H4 (cell line): ENCODE data around the gene KRT16. TPM values are rescaled to one million over a fixed set of nuclear protein-coding genes. Genes with fewer than 3 reads are reported as not detected.

Source experiments
- total RNA-seq: library from RNA; depleted of rRNA; stranded (reverse); fragments of >200 nt; shearing (Covaris generic); gene quantifications from 2 replicates; pipeline ENCODE4 v1.2.3, GENCODE V29; 2014; rRNA removed

KRT16 gene
- total RNA-seq, 1 experiment from 2014 or later = 3.2 TPM

Other genes with a start within 250 kb of the KRT16 start
- not detected in 2 replicates for gene KRT33B, start 243.0 kb downstream of the KRT16 start, total RNA-seq
- 0.12 and 0.21 TPM in 2 replicates for gene KRT34, start 230.5 kb downstream of the KRT16 start, total RNA-seq
- gene KRT31, start 215.2 kb downstream of the KRT16 start, total RNA-seq = not detected in 2 replicates
- not detected in 2 replicates for gene KRT37, start 188.2 kb downstream of the KRT16 start, total RNA-seq
- not detected in 2 replicates for gene KRT38, start 171.8 kb downstream of the KRT16 start, total RNA-seq
- not detected in 2 replicates for gene KRT32, start 145.4 kb downstream of the KRT16 start, total RNA-seq
- not detected in 2 replicates for gene KRT35, start 131.6 kb downstream of the KRT16 start, total RNA-seq
- gene KRT36, start 122.9 kb downstream of the KRT16 start, total RNA-seq = not detected in 2 replicates
- gene KRT13, start 107.2 kb downstream of the KRT16 start, total RNA-seq = not detected in 2 replicates
- gene KRT15, start 93.9 kb downstream of the KRT16 start, total RNA-seq = 0.35 and 1.5 TPM in 2 replicates
- 0.17 TPM in 1 of 2 replicates, not detected in the other for gene KRT19, start 84.5 kb downstream of the KRT16 start, total RNA-seq
- not detected in 2 replicates for gene KRT9, start 40.7 kb downstream of the KRT16 start, total RNA-seq
- gene KRT14, start 25.9 kb downstream of the KRT16 start, total RNA-seq = not detected in 2 replicates
- gene KRT17, start 11.8 kb upstream of the KRT16 start, total RNA-seq = 81.4 and 83.8 TPM in 2 replicates
- gene EIF1, start 76.1 kb upstream of the KRT16 start, total RNA-seq = 86.6 and 90.0 TPM in 2 replicates
- not detected in 2 replicates for gene GAST, start 99.6 kb upstream of the KRT16 start, total RNA-seq
- 0.06 TPM in 1 of 2 replicates, not detected in the other for gene HAP1, start 121.9 kb upstream of the KRT16 start, total RNA-seq
- gene JUP, start 173.9 kb upstream of the KRT16 start, total RNA-seq = 5.5 and 5.9 TPM in 2 replicates
- gene P3H4, start 199.2 kb upstream of the KRT16 start, total RNA-seq = 53.6 and 57.5 TPM in 2 replicates
- 90.7 and 91.9 TPM in 2 replicates for gene FKBP10, start 200.2 kb upstream of the KRT16 start, total RNA-seq
- gene NT5C3B, start 223.5 kb upstream of the KRT16 start, total RNA-seq = 86.8 and 88.0 TPM in 2 replicates
- gene KLHL10, start 225.1 kb upstream of the KRT16 start, total RNA-seq = not detected in 2 replicates